Heart left ventricle (tissue), 13 donors: Measurements from ENCODE around the gene ANKRD17.

Experiments used
- POLR2A ChIP-seq, 2 donors: fragments of 450-650 bp; IDR thresholded peaks; one replicate each; pipeline ENCODE4 v1.6.1; 2017; ENCODE audit warnings: antibody characterized with exemption in 2 of 2, mild to moderate bottlenecking in 2 of 2, moderate library complexity in 2 of 2
- TF ChIP-seq, protein P1 (sequence below), 12 donors: fragments of 200-600 bp; sonication (generic) in 4 of 12; IDR thresholded peaks; one replicate each; pipeline versions ENCODE4 v1.5.0 to v1.8.0; 2018 to 2022; ENCODE audit warnings: antibody characterized with exemption in 12 of 12, mild to moderate bottlenecking in 5 of 12
- donor health status: ischemic (EF 13 %, LVEDD 7.1; RV severe dilation, severe dysfunction).
- donor health status: DM: no; HTN: yes; CAD: no.
- donor health status: DM: no; HTN: no; CAD: no.
- donor health status: ischemic (EF 25% LVEDD 6.9; RV normal size, moderate dysfunction).
- donor health status: ischemic (EF 25% LVEDD 5.7; RV mildly dilated, moderate dysfunction).
- donor health status: ischemic (EF 35%, LVEDD 5.7; RV mildly dilated, moderate dysfunction).
- donor health status: nonischemic (EF 11% LVEDD 7.7; RV severe dilation, severe dysfunction).
- donor health status: DM: yes; HTN: yes; CAD: no.
- donor health status: PGD.
- donor health status: ischemic (EF 29% LVEDD 5.4; RV normal size, mild dysfunction).
- donor health status: nonischemic (EF 23%, LVEDD 6.1; RV moderate dilation, normal function).

DNA sequence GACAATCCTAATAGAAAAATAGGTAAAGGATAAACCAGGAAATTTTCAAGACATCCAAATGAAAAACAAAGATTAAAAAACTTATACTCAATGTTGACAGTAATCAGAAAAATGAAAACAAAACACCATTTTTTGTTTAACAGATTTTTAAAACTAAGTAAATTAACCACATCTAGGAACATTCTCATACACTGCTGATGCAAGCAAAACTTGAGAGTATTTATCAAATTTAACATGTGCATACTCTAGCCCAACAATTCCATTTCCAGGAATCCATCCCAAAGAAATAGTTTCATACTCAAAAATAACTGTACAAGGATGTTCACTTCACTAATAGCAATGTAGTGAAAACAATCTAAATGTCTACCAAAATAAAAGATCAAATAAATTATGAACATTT is 11.5 kb downstream of the ANKRD17 start:
- TF ChIP-seq, protein P1, sequence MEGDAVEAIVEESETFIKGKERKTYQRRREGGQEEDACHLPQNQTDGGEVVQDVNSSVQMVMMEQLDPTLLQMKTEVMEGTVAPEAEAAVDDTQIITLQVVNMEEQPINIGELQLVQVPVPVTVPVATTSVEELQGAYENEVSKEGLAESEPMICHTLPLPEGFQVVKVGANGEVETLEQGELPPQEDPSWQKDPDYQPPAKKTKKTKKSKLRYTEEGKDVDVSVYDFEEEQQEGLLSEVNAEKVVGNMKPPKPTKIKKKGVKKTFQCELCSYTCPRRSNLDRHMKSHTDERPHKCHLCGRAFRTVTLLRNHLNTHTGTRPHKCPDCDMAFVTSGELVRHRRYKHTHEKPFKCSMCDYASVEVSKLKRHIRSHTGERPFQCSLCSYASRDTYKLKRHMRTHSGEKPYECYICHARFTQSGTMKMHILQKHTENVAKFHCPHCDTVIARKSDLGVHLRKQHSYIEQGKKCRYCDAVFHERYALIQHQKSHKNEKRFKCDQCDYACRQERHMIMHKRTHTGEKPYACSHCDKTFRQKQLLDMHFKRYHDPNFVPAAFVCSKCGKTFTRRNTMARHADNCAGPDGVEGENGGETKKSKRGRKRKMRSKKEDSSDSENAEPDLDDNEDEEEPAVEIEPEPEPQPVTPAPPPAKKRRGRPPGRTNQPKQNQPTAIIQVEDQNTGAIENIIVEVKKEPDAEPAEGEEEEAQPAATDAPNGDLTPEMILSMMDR (IDR thresholded peaks at IDR 0.05), result no peak
- TF ChIP-seq POLR2A (IDR thresholded peaks at IDR 0.05), result no peak
